Stromal cell of bone marrow (primary cell): ENCODE data around the gene B4GALNT3.
"Not testable (repeated sequence)": the region's sequence is repeated elsewhere in the genome, so short reads cannot be mapped to it uniquely, and the experiment has no call there.

ENCODE experiments used
- DNase-seq: peaks from one replicate; pipeline ENCODE4 v3.0.0-alpha.2; 2012; ENCODE audit warnings: low read depth

Gene B4GALNT3

DNA sequence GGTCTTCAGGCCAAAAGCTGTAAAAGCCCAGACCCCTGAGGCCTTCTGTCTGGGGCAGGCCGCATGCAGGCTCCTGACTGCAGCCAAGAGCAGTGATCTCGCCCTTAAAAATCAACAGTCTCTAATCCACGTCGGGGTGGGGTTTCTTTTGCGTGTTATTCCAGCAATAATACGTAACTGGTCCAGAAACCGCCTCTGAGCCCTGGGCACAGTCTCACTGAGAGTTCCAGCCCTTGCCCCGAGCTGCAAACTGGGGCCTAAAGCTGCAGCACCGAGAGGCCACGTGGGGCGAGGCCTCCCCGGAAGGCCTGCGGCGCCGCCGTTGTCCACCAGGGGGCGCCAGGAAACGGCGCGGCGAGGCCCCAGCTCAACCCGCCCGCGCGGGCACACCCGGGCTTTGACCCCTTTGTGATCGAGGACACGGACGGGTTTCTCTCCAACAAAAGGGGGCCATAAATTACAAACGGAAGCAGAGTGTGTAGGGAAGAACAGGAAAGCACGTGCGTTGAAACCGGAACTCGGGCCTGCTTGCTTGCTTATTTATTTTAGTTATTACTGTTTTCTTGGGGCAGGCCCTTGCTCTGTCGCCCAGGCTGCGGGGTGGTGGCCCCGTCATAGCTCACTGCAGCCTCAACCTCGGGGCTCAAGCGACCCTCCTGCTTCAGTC is 116.3 kb downstream of the B4GALNT3 start:
- peak; percentile 88 for DNase-seq

DNA sequence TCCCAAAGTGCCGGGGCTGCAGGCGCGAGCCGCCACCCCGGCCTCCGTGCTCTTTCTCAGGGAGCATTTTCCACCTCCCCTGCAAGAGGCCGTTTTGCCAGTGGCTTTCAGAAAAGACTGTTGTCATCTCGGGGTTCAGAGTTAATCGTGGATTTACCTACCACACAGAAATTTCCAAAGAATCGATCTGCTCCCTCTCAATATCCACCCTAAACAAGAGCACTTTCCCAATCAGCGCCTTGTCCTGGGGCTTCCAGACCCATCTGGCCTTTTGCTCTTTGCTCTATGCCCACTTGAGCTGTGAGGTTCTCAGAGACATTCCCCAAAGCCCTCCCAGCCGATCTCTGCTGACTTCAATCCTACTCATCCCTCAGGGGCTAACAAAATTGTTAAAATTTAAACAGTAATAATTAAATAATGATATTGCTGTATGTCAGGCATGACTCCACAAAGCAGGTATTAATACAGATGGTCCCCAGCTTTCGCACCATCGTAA is 116.9 kb downstream of the B4GALNT3 start:
- no peak for DNase-seq

DNA sequence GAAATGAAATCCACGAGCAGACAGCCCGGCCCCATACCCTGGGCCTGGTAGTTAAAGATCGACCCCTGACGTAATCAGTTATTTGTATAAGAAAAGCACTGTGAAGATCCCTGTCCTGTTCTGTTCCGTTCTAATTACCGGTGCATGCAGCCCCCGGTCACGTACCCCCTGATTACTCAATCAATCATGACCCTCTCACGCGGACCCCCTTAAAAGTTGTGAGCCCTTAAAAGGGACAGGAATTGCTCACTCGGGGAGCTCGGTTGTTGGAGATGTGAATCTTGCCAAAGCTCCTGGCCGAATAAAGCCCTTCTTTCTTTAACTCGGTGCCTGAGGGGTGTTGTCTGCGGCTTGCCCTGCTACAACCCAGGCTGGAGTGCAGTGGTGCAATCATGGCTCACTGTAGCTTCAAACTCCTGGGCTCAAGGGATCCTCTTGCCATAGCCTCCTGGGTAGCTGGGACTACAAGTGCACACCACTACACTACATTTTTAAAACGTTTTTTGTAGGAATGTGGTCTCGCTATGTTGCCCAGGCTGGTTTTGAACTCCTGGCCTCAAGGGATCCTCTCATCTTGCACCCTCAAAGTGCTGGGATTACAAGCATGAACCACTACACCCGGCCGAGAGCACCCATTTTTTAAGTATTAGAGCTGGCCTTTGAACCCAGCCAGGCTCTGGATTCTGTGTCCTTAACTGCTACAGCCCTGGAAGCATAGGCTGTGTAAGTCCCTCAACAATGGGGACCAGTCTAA is 118.4 kb downstream of the B4GALNT3 start:
- DNase-seq = not testable (repeated sequence)

DNA sequence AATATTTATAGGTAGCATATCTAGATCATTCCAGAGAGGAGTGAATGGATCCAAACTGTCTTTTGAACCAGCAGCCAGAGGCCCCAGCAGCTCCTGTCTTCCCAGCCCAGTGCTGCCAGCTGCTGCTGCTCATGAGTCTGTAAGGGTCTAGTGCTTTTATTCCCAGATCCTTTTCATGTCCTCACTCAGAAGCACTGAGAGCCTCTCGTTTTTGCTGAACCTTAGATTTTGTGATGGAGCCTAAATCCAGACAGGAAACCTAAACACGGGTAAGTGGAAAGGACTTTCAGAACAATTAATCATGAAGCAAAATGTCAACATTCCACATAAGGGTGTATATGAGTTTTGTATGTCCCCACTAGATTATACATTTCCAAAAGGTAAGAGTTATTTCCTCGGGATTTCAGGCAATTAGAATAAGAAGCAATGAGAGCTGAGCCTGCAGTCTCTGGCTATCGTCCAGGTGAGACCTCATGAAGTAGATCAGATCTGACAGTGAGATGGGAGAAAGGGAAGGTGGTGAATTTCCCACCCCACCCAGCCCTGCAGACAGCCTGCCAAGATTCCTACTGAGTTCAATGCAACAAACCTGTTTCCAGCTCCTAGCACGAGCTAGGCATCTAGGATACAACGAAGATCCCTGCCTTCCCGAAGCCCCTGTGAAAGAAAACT is 119.1 kb downstream of the B4GALNT3 start:
- DNase-seq = no peak

DNA sequence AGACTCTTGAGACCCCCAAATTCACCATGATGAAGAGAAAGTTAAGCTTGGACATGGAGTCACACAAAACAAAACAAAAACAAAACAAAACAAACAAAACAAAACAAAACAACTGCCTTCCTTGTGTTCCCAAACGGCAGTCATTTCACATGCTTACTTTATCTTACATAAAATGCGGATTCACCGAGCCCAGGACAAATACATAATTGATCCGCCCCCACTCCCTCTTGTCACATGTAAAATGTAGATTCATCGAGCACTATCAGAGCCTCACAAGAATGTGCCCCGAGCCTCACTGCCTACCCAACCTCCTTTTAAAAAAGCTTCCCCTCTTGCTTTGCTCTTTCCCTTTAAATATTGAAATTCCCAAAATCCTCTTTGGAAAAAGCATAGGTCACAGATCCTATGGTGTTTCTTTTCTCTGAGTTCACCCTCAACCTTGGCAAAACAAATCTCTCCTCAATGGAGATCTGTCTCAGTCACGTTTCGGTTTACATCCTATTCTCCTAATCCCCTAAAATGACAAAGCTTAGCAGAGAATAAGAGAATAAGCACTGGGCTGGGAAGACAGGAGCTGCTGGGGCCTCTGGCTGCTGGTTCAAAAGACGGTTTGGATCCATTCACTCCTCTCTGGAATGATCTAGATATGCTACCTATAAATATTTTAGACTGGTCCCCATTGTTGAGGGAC is 119.8 kb downstream of the B4GALNT3 start:
- DNase-seq = no peak

DNA sequence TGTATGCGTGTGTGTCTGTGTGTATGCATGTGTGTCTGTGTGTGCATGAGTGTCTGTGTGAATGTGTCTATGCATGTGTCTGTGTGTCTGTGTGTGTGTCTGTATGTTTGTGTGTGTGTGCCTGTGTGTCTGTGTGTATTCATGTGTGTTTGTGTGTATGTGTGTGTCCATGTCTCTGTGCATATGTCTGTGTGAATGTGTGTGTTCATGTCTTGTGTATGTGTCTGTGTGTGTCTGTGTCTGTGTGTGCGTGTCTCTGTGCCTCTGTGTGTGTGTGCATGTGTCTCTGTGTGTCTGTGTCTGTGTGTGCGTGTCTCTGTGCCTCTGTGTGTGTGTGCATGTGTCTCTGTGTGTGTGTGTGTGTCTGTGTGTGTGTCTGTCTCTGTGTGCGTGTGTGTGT is 121.1 kb downstream of the B4GALNT3 start:
- no peak for DNase-seq

DNA sequence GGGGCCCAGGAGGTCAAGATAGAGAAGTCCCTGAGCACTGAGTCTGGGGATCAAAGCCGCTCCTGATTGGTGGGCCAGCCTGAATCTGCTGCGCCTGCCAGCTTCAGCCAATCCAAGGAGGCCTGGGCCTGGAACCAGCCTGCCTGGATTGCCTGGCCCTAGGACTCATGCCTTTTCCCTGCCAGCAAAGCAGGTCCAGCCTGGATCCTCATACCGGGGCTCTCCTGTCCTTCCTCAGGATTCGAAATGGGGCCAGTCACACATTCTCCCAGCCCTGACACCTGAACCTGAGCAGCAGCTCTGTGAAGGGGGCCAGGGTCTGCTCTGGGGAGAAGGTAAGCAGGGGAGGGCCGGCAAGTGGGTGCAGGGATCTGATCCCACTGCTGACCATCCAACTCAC is 121.6 kb downstream of the B4GALNT3 start:
- no peak for DNase-seq

DNA sequence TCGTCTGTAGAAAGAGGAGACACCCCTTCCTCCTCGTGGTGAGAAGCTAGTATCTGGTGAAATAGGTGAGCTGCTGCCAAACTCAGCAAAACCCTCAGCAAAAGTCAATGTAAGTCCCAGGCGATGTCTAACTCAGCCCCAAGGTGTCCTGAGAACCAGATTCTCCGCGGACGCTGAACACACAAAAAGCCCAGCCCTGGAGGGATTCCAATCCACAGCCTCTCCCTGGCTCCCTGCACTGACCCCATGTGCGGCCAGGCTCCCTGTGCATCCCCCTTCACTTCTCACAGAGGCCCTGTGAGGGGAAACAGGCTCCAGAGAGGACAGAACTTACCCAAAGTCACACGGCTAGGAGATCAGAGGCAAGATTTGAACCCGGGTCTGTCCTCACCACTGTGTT is 122.0 kb downstream of the B4GALNT3 start:
- DNase-seq = no peak

DNA sequence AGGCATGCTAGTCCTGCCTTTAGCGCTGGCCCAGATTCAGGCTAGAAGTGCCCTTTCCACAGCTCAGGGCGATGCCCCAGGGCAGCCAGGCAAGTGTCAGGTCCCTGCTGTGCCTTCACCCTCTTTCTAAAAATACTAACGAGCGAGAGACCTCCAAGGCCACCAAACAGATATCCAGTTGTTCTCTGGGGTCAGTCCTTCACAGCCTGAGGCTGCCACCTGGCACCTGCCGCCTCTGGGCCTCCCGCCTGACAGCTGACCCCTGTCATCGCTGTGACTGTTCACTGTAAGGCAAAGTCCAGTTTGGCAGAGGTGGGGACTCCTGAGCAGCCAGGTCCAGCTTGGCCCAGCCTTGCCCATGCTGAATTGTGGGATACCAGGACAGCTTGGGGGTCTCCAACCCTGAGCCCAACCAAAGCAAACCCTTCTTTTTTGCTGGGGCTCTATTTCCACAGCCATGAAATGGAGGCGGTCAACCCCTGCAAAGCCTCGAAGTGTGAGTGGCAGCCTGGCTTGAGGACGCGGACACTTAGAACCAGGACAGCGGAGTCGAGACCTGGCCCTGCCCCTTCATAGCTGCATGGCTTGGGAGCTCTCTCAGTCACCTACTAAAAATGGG is 123.6 kb downstream of the B4GALNT3 start:
- no peak for DNase-seq

DNA sequence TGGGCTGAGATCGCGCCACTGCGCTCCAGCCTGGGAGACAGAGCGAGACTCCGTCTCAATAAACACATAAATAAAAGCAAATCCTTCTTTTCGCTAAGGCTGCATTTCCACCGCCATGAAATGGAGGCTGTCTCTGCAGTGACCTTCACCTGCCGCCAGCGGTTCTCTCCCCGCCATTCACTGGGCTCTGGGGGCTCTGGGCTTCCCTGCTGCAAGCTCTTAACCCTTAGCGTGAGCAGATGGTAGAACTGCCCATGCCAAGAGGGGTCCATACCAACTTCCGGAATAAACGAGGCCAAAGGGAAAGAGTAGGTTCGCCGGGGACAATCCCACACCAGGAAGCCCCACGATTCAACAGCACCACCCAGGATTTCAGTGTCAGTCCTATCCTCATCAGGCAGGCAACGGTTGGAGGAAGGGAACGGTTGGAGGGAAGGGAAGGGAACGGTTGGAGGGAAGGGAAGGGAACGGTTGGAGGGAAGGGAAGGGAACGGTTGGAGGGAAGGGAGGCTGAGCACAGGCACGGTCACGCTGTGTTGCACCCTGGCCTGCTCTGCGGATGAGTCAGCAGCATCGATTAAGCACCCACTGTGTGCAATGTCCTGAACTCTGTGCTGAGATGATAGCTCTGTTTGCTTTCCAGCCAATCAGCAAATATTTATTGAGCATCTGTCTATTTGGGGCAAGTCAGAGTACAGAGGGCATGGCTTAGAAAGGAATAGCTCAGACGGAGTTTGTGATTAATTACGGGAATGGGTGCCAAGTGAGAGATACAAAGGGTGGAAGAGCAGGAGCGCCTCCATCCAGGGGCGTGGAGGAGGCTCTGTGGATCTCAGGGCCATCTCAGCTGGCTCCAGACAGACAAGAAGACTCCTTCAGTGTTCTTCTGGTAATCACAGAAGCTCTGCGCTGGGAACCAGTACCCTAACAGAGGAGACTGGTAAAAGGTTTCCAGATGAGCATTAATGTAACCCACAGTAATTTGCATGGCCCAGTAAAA is 125.6 kb downstream of the B4GALNT3 start:
- DNase-seq = no peak

DNA sequence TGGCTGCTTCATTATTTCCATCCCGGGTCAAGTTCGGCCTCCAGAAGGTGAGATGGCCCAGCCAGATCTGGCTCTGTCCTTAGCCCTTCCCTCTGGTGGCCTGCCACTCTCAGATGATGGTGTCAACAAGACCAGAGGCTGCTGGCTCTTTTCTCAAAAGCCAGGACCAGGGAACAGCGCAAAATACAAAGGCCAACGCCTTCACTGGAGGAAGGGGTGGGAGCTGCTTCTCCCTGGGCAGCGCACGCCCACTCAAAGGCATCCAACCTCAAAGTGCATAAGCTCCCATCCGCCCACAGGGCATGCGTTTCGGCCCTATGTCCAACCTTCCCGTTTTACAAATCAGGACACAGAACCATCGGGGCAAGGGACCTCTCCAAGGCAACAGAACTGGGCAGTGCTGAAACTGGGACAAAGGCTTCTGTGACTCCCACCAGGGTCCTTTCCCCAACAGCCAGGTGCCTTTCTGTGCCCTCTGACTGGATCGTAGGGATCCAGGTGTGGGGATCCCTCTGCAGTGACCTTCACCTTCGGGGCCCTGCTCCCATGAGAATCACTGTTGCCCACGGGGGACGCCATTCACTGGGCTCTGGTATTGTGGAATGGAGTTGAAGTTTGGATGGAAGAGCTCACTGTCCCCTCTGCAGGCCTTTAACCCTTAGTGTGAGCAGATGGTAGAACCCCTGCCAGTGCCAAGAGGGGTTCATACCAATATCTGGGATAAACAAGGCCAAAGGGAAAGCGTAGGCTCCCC is 126.8 kb downstream of the B4GALNT3 start:
- no peak for DNase-seq

DNA sequence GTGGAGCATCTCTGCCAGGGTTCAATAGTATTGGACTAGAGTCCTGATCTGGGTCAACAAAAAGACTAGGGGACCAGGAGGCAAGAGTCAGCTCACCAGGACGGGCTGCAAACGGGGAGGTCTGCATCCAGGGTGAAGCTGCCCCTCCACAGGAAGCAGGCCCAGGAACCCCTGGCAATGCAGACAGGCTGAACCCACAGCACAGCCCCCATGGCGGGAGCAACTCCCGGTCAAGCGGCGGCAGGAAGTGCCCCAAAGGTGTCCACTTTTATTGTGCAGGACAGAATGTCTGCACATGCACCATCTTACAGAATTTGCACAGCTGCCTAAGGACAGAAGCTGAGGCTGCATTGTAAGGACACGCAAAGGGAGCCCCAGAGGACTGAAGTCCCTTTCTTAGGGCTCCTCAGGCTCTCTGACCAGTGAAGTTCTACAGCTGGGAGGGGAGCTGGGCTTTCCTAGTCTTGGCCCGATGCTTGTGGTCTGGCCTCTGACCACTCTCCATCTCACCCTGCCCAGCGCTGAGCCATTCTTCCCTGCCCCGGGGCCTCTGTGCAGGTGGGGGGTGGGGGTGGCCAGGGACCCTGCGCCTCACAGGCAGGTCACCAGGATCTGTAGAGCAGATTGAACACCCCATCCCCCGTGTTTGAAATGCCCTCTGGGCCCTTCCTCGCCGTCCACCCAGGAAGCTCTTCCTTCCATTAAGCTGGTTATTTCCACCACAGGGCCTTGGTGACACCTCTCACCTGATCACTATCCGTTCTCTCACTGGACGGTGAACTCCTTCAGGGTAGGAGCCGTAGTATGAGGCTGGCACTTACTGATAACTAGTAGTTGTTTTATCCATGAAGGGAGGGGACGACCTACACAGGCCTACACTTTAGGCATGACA is 127.6 kb downstream of the B4GALNT3 start:
- no peak for DNase-seq

DNA sequence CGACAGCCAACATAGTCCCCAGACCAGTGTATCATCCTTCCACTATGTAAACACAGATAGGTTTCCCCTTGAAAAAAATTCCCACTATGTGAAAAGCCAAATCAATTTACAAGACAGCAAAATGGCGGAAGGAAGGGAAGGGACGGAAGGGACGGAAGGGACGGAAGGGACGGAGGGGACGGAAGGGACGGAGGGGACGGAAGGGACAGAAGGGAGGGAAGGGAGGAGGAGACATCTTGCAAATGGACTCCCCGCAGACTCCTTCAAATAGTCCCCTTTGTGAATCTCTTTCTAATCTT is 128.2 kb downstream of the B4GALNT3 start:
- no peak for DNase-seq

DNA sequence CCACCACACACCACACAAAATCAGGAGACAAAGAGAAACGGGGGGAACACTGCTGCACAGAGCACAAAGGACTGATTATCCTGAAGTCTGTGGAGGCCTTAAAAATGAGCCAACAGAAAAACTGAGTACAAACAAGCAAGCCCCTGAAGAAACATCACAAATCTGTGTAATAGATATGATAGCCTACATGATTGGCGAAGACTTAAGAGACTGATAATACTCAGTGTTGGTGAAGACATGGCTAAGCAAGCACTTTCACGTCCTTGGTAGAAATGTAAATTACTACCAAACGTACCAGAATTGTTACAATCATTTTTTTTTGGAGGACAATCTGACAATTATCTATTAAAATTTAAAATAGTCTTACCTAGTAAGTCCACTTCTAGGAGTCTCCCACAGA is 128.9 kb downstream of the B4GALNT3 start:
- DNase-seq = no peak

DNA sequence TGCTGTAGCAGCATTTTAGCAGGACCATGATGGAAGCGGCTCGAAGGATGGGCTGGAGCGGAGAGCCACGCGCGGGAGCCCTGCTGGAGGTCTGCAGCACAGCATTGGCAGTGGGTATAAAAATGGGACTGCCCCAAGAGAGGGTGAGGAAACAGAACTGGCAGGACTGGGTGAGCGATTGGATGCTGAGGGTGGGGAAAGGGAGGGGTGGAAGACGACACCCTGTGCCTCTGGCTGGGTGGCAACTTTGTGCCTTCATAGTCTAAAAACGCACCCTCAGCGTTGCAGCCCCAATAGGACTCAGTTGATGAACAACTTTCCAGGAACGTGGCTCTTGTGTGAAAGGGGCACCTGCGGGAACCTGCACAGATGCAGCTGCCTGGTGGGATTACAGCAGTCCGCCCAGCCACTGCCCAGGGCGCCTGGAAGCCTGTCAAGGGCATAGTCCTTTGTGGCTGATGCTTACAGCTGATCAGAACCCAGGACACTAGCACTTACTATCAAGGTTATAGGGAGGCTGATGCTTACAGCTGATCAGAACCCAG is 130.5 kb downstream of the B4GALNT3 start:
- DNase-seq = no peak

DNA sequence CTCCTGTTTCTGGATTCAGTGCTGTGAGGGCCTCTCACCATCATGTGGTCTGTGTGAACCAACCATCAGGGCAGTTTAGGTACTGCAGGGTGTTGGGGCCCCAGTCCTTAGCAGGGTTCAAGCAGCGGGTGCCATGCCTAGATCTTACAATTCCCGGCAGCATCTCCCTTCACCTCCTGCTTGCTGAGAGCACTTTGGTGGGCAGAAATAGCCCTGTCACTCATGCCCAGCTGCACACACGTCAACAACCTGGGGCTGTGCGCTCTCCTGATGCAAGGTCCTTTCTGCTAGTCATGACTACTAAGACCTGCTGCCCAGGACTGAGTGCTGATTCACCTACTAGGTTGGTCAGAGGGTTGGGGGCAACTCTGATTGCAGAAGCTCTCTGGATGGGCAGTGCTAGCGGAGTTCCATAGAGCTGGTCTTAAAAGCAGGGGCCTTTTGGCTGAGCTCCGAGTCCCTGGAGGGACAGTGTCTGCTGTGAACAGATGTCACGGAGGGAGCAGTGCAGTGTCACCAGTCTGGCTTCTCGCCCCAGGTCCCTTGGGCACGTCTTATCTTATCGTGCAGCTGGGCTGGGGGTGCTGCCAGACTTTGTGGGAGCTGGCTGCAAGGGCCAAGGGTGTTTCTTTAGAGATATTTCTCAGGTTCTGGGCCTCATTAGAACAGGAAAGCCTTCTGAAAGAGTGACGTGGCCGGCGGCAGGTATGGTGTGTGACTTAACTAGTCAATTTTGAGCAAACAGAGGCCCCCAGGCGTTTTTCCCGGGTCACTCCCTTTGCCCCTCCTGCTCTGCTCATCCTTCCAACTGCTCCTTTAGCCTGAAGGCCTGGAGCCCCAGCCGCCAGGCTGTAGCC is 131.7 kb downstream of the B4GALNT3 start:
- no peak for DNase-seq

DNA sequence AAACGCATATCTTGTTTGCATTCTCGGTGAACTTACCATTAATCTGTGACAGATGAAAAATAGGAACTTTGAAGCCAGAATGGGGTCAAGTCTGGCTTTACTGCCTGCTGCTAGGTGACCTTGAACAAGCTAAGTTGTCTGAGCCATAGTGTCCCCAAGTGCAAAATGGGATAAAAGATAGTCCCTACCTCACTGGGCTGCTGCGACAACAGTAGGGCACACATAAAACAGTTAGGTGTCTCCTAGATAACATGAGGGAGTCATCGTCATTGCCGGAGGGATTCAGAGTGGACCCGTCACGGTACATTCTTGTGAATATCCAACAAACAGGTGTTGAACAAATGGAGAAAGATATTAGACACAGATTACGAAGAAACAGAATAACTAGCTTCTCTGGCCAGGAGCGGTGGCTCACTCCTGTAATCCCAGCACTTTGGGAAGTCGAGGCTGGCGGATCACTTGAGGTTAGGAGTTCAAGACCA is 132.3 kb downstream of the B4GALNT3 start:
- DNase-seq = no peak
